Heart right ventricle (tissue), 16 donors: ENCODE measurements around the gene DOCK8. TPM values are rescaled to one million over a fixed set of nuclear protein-coding genes. Genes with fewer than 3 reads are reported as not detected.

Experiments used
- ATAC-seq, 8 donors: fragments of 200-7000 bp; cut with Tn5 transposase; one replicate each; pipeline ENCODE4 v1.9.1; 2020; ENCODE audit warnings: mild to moderate bottlenecking in 8 of 8, moderate library complexity in 8 of 8, moderate number of reproducible peaks in 1 of 8
- DNase-seq, 2 donors: peaks; one replicate each; pipeline ENCODE4 v3.0.0-alpha.2; 2020
- H3K27ac ChIP-seq, 10 donors: fragments of 200-600 bp; sonication (generic) in 2 of 10; one replicate each; pipeline versions ENCODE4 v1.5.0 to v1.8.0; 2020 to 2022; ENCODE audit warnings: mild to moderate bottlenecking in 3 of 10
- H3K27me3 ChIP-seq, 7 donors: fragments of 200-600 bp; one replicate each; pipeline ENCODE4 v1.8.0; 2021 to 2022; ENCODE audit warnings: mild to moderate bottlenecking in 2 of 7
- H3K36me3 ChIP-seq, 9 donors: fragments of 200-600 bp; sonication (generic) in 1 of 9; one replicate each; pipeline versions ENCODE4 v1.5.0 to v1.8.0; 2020 to 2022; ENCODE audit warnings: mild to moderate bottlenecking in 2 of 9
- H3K4me1 ChIP-seq, 9 donors: fragments of 200-600 bp; sonication (generic) in 1 of 9; one replicate each; pipeline versions ENCODE4 v1.5.0 to v1.8.0; 2020 to 2022; ENCODE audit warnings: mild to moderate bottlenecking in 4 of 9
- H3K4me3 ChIP-seq, 10 donors: fragments of 200-600 bp; sonication (generic) in 2 of 10; one replicate each; pipeline versions ENCODE4 v1.5.0 to v1.8.0; 2020 to 2022; ENCODE audit warnings: mild to moderate bottlenecking in 7 of 10, moderate library complexity in 2 of 10
- H3K9me3 ChIP-seq, 11 donors: fragments of 200-600 bp in 10 of 11; sonication (generic) in 2 of 11; one replicate each; pipeline versions ENCODE4 v1.5.0 to v1.8.0; 2013 to 2022; ENCODE audit warnings: mild to moderate bottlenecking in 2 of 11, control low read depth in 1 of 11, moderate library complexity in 1 of 11
- CTCF ChIP-seq, 9 donors: fragments of 200-600 bp; sonication (generic) in 2 of 9; IDR thresholded peaks; one replicate each; pipeline versions ENCODE4 v1.5.0 to v1.8.0; 2021 to 2022; ENCODE audit warnings: antibody characterized with exemption in 9 of 9, mild to moderate bottlenecking in 5 of 9, moderate library complexity in 1 of 9
- WGBS, 2 donors: extraction: QIAGEN DNeasy Blood & Tissue Kit; methylation state at CpG; one replicate each; pipeline ENCODE4 v1.1.7; 2013; ENCODE audit warnings: inconsistent platforms in 1 of 2; 5-methylcytosine and 5-hydroxymethylcytosine counted together
- intact Hi-C, 10 donors: fragments of 100-400 bp; cut with DNase I; formaldehyde crosslinking; loops; one replicate each; pipeline versions ENCODE4 v1.11.1 to v1.14.2; 2022
- polyA plus RNA-seq, 2 donors: library from polyadenylated mRNA; stranded (reverse); fragments of 200-250 nt; gene quantifications; one replicate each; pipeline ENCODE4 v1.2.3, GENCODE V29; 2013
- total RNA-seq, 10 donors: library from RNA; stranded (reverse); fragmentation: NEBNext Ultra II Directional in 3 of 10; extraction: Animal tissue kit (Norgen Biotek cat#: 25700) in 3 of 10; gene quantifications; one replicate each; pipeline versions ENCODE4 v1.2.1 to v1.2.4, GENCODE V29; 2021 to 2023
- donor health status: Arrhythmogenic right ventricular cardiomyopathy.
- donor health status: ischemic (EF 13 %, LVEDD 7.1; RV severe dilation, severe dysfunction).
- donor health status: healthy with polysubstance abuse.
- donor health status: DM: no; HTN: yes; CAD: no.
- donor health status: DM: no; HTN: no; CAD: no.
- donor health status: ischemic (EF 25% LVEDD 6.9; RV normal size, moderate dysfunction).
- donor health status: ischemic (EF 25% LVEDD 5.7; RV mildly dilated, moderate dysfunction).
- donor health status: healthy.
- donor health status: DM: yes; HTN: yes; CAD: no.
- donor health status: Ischemic cardiomyopathy.
- donor health status: ischemic (EF 35%, LVEDD 5.7; RV mildly dilated, moderate dysfunction).
- donor health status: nonischemic (EF 11% LVEDD 7.7; RV severe dilation, severe dysfunction).
- donor health status: DM: yes; HTN: yes; CAD: no.
- donor health status: PGD.
- donor health status: ischemic (EF 29% LVEDD 5.4; RV normal size, mild dysfunction).
- donor health status: nonischemic (EF 23%, LVEDD 6.1; RV moderate dilation, normal function).

Gene DOCK8
- total and polyA plus RNA-seq, 12 donors: 0.83 to 24.3 (median 2.7) TPM

GRCh38 chr9:376115-376514 lies 161.4 kb downstream of the DOCK8 start:
- peaks cover 0 to 15% (median 4%) of the 10 kb centered on the region in 9 donors for H3K4me1 ChIP-seq
- TF ChIP-seq CTCF (IDR thresholded peaks at IDR 0.05): no peak

DNA sequence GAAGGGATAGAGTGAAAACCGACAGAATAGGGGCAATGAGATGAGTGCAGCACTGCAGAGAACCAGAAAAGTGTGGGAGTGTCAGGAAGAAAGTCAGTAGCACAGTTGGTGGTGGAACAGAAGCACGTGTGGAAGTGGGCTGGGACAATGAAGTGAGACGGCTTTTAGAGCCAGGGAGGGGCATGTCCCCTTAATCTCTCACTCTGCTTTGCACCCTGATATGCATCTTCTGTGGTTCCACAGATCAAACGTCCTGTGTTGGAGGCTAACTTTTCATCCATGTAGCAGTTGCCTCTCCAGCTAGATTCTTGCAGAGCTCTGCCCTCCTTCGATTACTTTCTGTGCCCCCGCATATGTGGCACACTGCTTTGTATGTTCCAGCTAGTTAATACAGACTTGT lies 163.6 kb downstream of the DOCK8 start:
- H3K4me3 ChIP-seq: no peak overlapping the region
- peaks cover 0 to 24% (median 3%) of the 10 kb centered on the region in 7 donors for H3K27me3 ChIP-seq
- no peak for TF ChIP-seq CTCF (IDR thresholded peaks at IDR 0.05)
- peaks cover 0 to 93% (median 0%) of the 10 kb centered on the region in 9 donors for H3K36me3 ChIP-seq
- no peak overlapping the region for H3K27ac ChIP-seq
- intact Hi-C loops: no loop called here
- DNase-seq: no peak
- H3K4me1 ChIP-seq: no peaks in the 10 kb centered on the region
- no peak for ATAC-seq
- 52 to 67% methylated on average over 6 of the region's 6 CpGs for WGBS, 2 donors
- H3K9me3 ChIP-seq: no peaks in the 10 kb centered on the region

More at GRCh38 chr9:376115-376514, 161.4 kb downstream of the DOCK8 start:
- Histone ChIP-seq H3K9me3 (no peaks in the 10 kb centered on the region), H3K4me3 (no peak overlapping the region), H3K27me3 (peaks cover 0 to 21% (median 3%) of the 10 kb centered on the region in 7 donors), H3K36me3 (peaks cover 0 to 93% (median 0%) of the 10 kb centered on the region in 9 donors), H3K27ac (no peak overlapping the region)
- 95 to 96% methylated on average over 3 of the region's 3 CpGs for WGBS, 2 donors
- intact Hi-C loops: no loop called here
- DNase-seq: no peak
- ATAC-seq: no peak

DNA sequence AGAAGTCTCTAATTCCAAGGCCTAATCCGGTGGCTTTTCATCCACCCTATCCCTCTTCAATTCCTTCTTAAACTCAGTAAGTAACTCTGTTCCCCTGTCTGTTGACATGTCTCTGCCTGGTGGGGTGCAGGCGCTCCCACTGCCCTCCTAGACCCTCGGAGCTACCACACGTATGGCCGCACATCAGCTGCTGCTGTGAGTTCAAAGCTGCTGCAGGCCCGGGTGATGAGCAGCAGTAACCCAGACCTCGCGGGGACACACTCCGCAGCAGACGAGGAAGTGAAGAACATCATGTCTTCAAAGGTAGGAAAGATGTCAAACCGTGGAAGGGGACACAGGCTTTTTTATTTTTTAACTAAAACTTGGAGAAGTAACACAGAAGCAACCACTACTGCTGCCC lies 167.7 kb downstream of the DOCK8 start:
- 84 to 90% methylated on average over 11 of the region's 11 CpGs for WGBS, 2 donors

GRCh38 chr9:385818-386398 lies 171.2 kb downstream of the DOCK8 start:
- ATAC-seq (peak in 7 of 8 donors; percentile 69 to 89 (median 86)), DNase-seq (peak in 1 of 2 donors; percentile 45)
- H3K4me1 ChIP-seq: no peaks in the 10 kb centered on the region
- H3K36me3 ChIP-seq: peaks cover 0 to 98% (median 0%) of the 10 kb centered on the region in 9 donors
- H3K9me3 ChIP-seq: no peaks in the 10 kb centered on the region
- WGBS, 2 donors: 41 to 44% methylated on average over 9 of the region's 9 CpGs
- H3K27me3 ChIP-seq: peaks cover 0 to 3% (median 0%) of the 10 kb centered on the region in 7 donors
- H3K27ac ChIP-seq: no peak overlapping the region
- no peak overlapping the region for H3K4me3 ChIP-seq
- intact Hi-C loops: loop anchor here in 8 of 10 donors (2.0 to 10.0 kb wide), 9 partner anchors 229 to 623 kb away; no protein-coding TSS in a partner anchor
- peak; percentile 69 to 91 (median 87) for TF ChIP-seq CTCF (IDR thresholded peaks at IDR 0.05)

More for the DNA sequence above, 167.7 kb downstream of the DOCK8 start:
- no peak for TF ChIP-seq CTCF (IDR thresholded peaks at IDR 0.05)
- H3K9me3 ChIP-seq: no peaks in the 10 kb centered on the region
- intact Hi-C loops: loop anchor here in 6 of 10 donors (10.0 kb wide), 3 partner anchors 232 to 422 kb away; no protein-coding TSS in a partner anchor
- H3K36me3 ChIP-seq: peaks cover 0 to 91% (median 0%) of the 10 kb centered on the region in 9 donors
- no peak overlapping the region for H3K27ac ChIP-seq
- peaks cover 0 to 18% (median 3%) of the 10 kb centered on the region in 7 donors for H3K27me3 ChIP-seq
- no peaks in the 10 kb centered on the region for H3K4me1 ChIP-seq
- no peak for ATAC-seq
- no peak overlapping the region for H3K4me3 ChIP-seq
- no peak for DNase-seq
